Upper lobe of right lung (tissue), 1 donor: ENCODE measurements around the gene WFDC11. TPM values are rescaled to one million over a fixed set of nuclear protein-coding genes. Genes with fewer than 3 reads are reported as not detected.
A peak's percentile ranks its signal among the peaks of the same experiment; 100 is the strongest.
"Not testable (repeated sequence)": the region's sequence is repeated elsewhere in the genome, so short reads cannot be mapped to it uniquely, and the experiment has no call there.

ENCODE experiments used
- ATAC-seq: fragments of 200-7000 bp; cut with Tn5 transposase; one replicate; pipeline ENCODE4 v1.9.1; 2020; ENCODE audit warnings: mild to moderate bottlenecking, moderate library complexity
- DNase-seq: peaks from one replicate; pipeline ENCODE4 v3.0.0-alpha.2; 2020
- H3K27ac ChIP-seq: fragments of 200-600 bp; one replicate; pipeline ENCODE4 v1.8.0; 2022
- H3K27me3 ChIP-seq: fragments of 200-600 bp; one replicate; pipeline ENCODE4 v1.8.0; 2022; ENCODE audit warnings: mild to moderate bottlenecking
- H3K36me3 ChIP-seq: fragments of 200-600 bp; one replicate; pipeline ENCODE4 v1.8.0; 2022
- H3K4me1 ChIP-seq: fragments of 200-600 bp; one replicate; pipeline ENCODE4 v1.8.0; 2022
- H3K4me3 ChIP-seq: fragments of 200-600 bp; one replicate; pipeline ENCODE4 v1.8.0; 2022; ENCODE audit warnings: mild to moderate bottlenecking
- H3K9me3 ChIP-seq: fragments of 200-600 bp; one replicate; pipeline ENCODE4 v1.8.0; 2022
- CTCF ChIP-seq: fragments of 200-600 bp; IDR thresholded peaks from one replicate; pipeline ENCODE4 v1.8.0; 2022; ENCODE audit warnings: antibody characterized with exemption
- intact Hi-C: fragments of 100-400 bp; cut with DNase I; formaldehyde crosslinking; loops from one replicate; pipeline ENCODE4 v1.11.0; 2022
- total RNA-seq: library from RNA; stranded (reverse); fragmentation: NEBNext Ultra II Directional; extraction: Animal tissue kit (Norgen Biotek cat#: 25700); gene quantifications from one replicate; pipeline ENCODE4 v1.2.1, GENCODE V29; 2021
- donor health status: DM: no; HTN: yes; CAD: no; lungs with severe emphysema.

WFDC11 gene
- total RNA-seq, 1 donor from 2014 or later, result not detected

GRCh38 chr20:45685896-45686295 is 15.9 kb upstream of the WFDC11 start:
- Histone ChIP-seq H3K27me3 (no peaks in the 10 kb centered on the region), H3K27ac (no peak overlapping the region), H3K9me3 (no peaks in the 10 kb centered on the region), H3K4me1 (no peaks in the 10 kb centered on the region), H3K36me3 (no peaks in the 10 kb centered on the region), H3K4me3 (no peak overlapping the region)
- intact Hi-C loops, result no loop called here
- ATAC-seq (peak; percentile 69), DNase-seq (no peak)
- TF ChIP-seq CTCF, result peak; percentile 12

GRCh38 chr20:45679650-45680049 is 9.6 kb upstream of the WFDC11 start:
- peaks cover 8% of the 10 kb centered on the region for H3K9me3 ChIP-seq
- no peak for TF ChIP-seq CTCF
- DNase-seq (no peak), ATAC-seq (no peak)
- intact Hi-C loops, result no loop called here
- H3K27me3 ChIP-seq, result no peaks in the 10 kb centered on the region
- H3K36me3 ChIP-seq, result no peaks in the 10 kb centered on the region
- H3K27ac ChIP-seq, result no peak overlapping the region
- H3K4me1 ChIP-seq, result no peaks in the 10 kb centered on the region
- H3K4me3 ChIP-seq, result no peak overlapping the region

- DNase-seq (no peak), ATAC-seq (no peak)
- Histone ChIP-seq H3K36me3 (no peaks in the 10 kb centered on the region), H3K9me3 (no peaks in the 10 kb centered on the region), H3K27me3 (no peaks in the 10 kb centered on the region), H3K4me3 (no peak overlapping the region), H3K4me1 (no peaks in the 10 kb centered on the region), H3K27ac (no peak overlapping the region)
- TF ChIP-seq CTCF, result no peak
- intact Hi-C loops, result no loop called here
Measured at GRCh38 chr20:45672765-45673164, 2.7 kb upstream of the WFDC11 start.

GRCh38 chr20:45657038-45657437 is 13.0 kb downstream of the WFDC11 start:
- H3K27ac ChIP-seq, H3K36me3 ChIP-seq, H3K27me3 ChIP-seq, H3K4me1 ChIP-seq, H3K9me3 ChIP-seq, ATAC-seq, intact Hi-C loops, DNase-seq, H3K4me3 ChIP-seq: not testable (repeated sequence)

GRCh38 chr20:45651726-45652125 is 18.3 kb downstream of the WFDC11 start:
- DNase-seq, result peak; percentile 78
- H3K4me1 ChIP-seq, H3K9me3 ChIP-seq, H3K27me3 ChIP-seq, H3K36me3 ChIP-seq, intact Hi-C loops, H3K4me3 ChIP-seq, H3K27ac ChIP-seq: not testable (repeated sequence)
- ATAC-seq, result peak; percentile 33

GRCh38 chr20:45649312-45649863 is 20.7 kb downstream of the WFDC11 start:
- no peaks in the 10 kb centered on the region for H3K9me3 ChIP-seq
- no peak for TF ChIP-seq CTCF
- DNase-seq (no peak), ATAC-seq (no peak)
- no peak overlapping the region for H3K27ac ChIP-seq
- no peak overlapping the region for H3K4me3 ChIP-seq
- H3K36me3 ChIP-seq, result no peaks in the 10 kb centered on the region
- intact Hi-C loops, result no loop called here
- no peaks in the 10 kb centered on the region for H3K27me3 ChIP-seq
- no peaks in the 10 kb centered on the region for H3K4me1 ChIP-seq

GRCh38 chr20:45647441-45648050 is 22.5 kb downstream of the WFDC11 start:
- TF ChIP-seq CTCF, result no peak
- no peak for DNase-seq
- Histone ChIP-seq H3K9me3 (no peaks in the 10 kb centered on the region), H3K4me1 (no peaks in the 10 kb centered on the region), H3K27me3 (no peaks in the 10 kb centered on the region), H3K36me3 (no peaks in the 10 kb centered on the region), H3K4me3 (no peak overlapping the region), H3K27ac (no peak overlapping the region)
- peak; percentile 41 for ATAC-seq
- intact Hi-C loops, result no loop called here
